GM12878 (cell line): Measurements from ENCODE around the gene RMC1. TPM values are rescaled to one million over a fixed set of nuclear protein-coding genes. Genes with fewer than 3 reads are reported as not detected.

Source experiments
- ATAC-seq: fragments of 200-7000 bp; cut with Tn5 transposase; 3 replicates; pipeline ENCODE4 v1.9.1; 2020; ENCODE audit warnings: mild to moderate bottlenecking, moderate library complexity
- BruUV-seq: library from RNA; stranded (reverse); fragments of 400-500 nt; replicated peaks from 2 replicates; lab custom pipeline; 2021; lab: Mats Ljungman, UMichigan
- CTCF ChIA-PET: fragments of 300-600 bp; sonication (Branson Sonifier 250); formaldehyde crosslinking; extraction: SDS; loops from one replicate; lab custom pipeline; 2021; ENCODE audit warnings: inconsistent platforms; lab: Yijun Ruan, JAX
- POLR2A ChIA-PET: fragments of 350-600 bp; formaldehyde crosslinking; extraction: SDS; loops from one replicate; lab custom pipeline; 2021; ENCODE audit warnings: inconsistent platforms; lab: Charles Lee
- RAD21 ChIA-PET: fragments of 300-600 bp; sonication (Branson Sonifier 250); formaldehyde crosslinking; loops from one replicate; lab custom pipeline; 2023; ENCODE audit warnings: antibody characterized with exemption; ENCODE audit not compliant: unreplicated experiment; lab: Charles Lee
- SMC1A ChIA-PET: fragments of 300-600 bp; sonication (Branson Sonifier 250); formaldehyde crosslinking; loops from one replicate; lab custom pipeline; 2023; ENCODE audit not compliant: unreplicated experiment, uncharacterized antibody; lab: Charles Lee
- DNase-seq: peaks from one replicate; pipeline ENCODE4 v3.0.0-alpha.2; 2011; ENCODE audit warnings: low read depth, low spot score
- FAIRE-seq: peaks from 3 replicates; lab custom pipeline; 2011; peaks lifted over from hg19 to GRCh38; lab: Jason Lieb, UNC
- H2AFZ ChIP-seq: 2 replicates; pipeline ENCODE4 v1.6.0; 2011; ENCODE audit warnings: low read depth, low read length, control low read depth; ENCODE audit not compliant: control insufficient read depth
- H3K27ac ChIP-seq: 2 replicates; pipeline ENCODE4 v1.5.1; 2011; ENCODE audit warnings: control low read depth; ENCODE audit not compliant: control insufficient read depth, insufficient read depth
- H3K27me3 ChIP-seq, 2 experiments: replicated peaks in 1 of 2; 2 replicates each; pipeline versions ENCODE4 v1.6.0 to v1.6.1; 2011; ENCODE audit warnings: low read length in 1 of 2; ENCODE audit not compliant: control insufficient read depth in 2 of 2, insufficient read depth in 2 of 2
- H3K36me3 ChIP-seq, 2 experiments: 2 replicates each; pipeline ENCODE4 v1.5.1; 2011; ENCODE audit warnings: low read length in 1 of 2; ENCODE audit not compliant: control insufficient read depth in 2 of 2, insufficient read depth in 2 of 2
- H3K4me1 ChIP-seq: 2 replicates; pipeline ENCODE4 v1.6.1; 2011; ENCODE audit warnings: mild to moderate bottlenecking, low read length, moderate library complexity, mixed read lengths; ENCODE audit not compliant: control insufficient read depth, insufficient read depth
- H3K4me2 ChIP-seq: 2 replicates; pipeline ENCODE4 v1.6.0; 2011; ENCODE audit warnings: control low read depth; ENCODE audit not compliant: control insufficient read depth, insufficient read depth
- H3K4me3 ChIP-seq: fragments of 200-600 bp; sonication (generic); 2 replicates; pipeline ENCODE4 v1.5.1; 2016
- H3K79me2 ChIP-seq: 2 replicates; pipeline ENCODE4 v1.6.0; 2011; ENCODE audit warnings: low read length; ENCODE audit not compliant: control insufficient read depth, insufficient read depth
- H3K9ac ChIP-seq: 2 replicates; pipeline ENCODE4 v1.8.0; 2011; ENCODE audit warnings: low read length, control low read depth, mixed read lengths; ENCODE audit not compliant: control insufficient read depth, insufficient read depth
- H3K9me3 ChIP-seq: replicated peaks from 3 replicates; pipeline ENCODE4 v1.5.1; 2011; ENCODE audit warnings: mild to moderate bottlenecking, low read length; ENCODE audit not compliant: control insufficient read depth, insufficient read depth
- H4K20me1 ChIP-seq: 2 replicates; pipeline ENCODE4 v1.6.0; 2011; ENCODE audit not compliant: control insufficient read depth, insufficient read depth
- HDGF ChIP-seq: fragments of 450-650 bp; IDR thresholded peaks from 2 replicates; pipeline ENCODE4 v1.6.1; 2016; ENCODE audit warnings: antibody characterized with exemption
- RAD51 ChIP-seq: fragments of 450-650 bp; IDR thresholded peaks from 2 replicates; pipeline ENCODE4 v1.6.1; 2016; ENCODE audit warnings: moderate library complexity, mild to moderate bottlenecking, inconsistent platforms
- ZBED1 ChIP-seq: IDR thresholded peaks from 2 replicates; pipeline ENCODE4 v1.6.1; 2016; ENCODE audit warnings: borderline replicate concordance
- WGBS: methylation state at CpG from one replicate; pipeline ENCODE4 v1.1.6; 2016; ENCODE audit warnings: low lambda C conversion rate; ENCODE audit not compliant: insufficient replicate concordance, insufficient coverage; ENCODE audit errors: missing lambda C conversion rate; 5-methylcytosine and 5-hydroxymethylcytosine counted together
- in situ Hi-C: fragments of 300-500 bp; cut with MboI; formaldehyde crosslinking; loops from 9 replicates; pipeline ENCODE4 v1.14.3; 2018; ENCODE audit warnings: mixed read lengths
- intact Hi-C: fragments of 100-400 bp; cut with micrococcal nuclease; formaldehyde crosslinking; loops from one replicate; pipeline ENCODE4 v1.14.2; 2022; ENCODE audit not compliant: unreplicated experiment
- polyA plus RNA-seq, 11 experiments: library from polyadenylated mRNA; depleted of rRNA in 4 of 11; unstranded in 6 of 11; stranded (reverse) in 5 of 11; fragments of >200 nt; fragmentation: Nextera tagmentation in 4 of 11; fragmentation: Illumina TruSeq in 1 of 11; extraction: Ambion mirVana in 4 of 11; extraction: Trizol in 1 of 11; gene quantifications; 1 replicate in 1 of 11; 2 replicates in 10 of 11; pipeline versions ENCODE4 v1.2.1 to v1.2.3, GENCODE V29; 2011 to 2016; ENCODE audit warnings: inconsistent platforms in 2 of 11, missing spikeins in 2 of 11, low read depth in 1 of 11
- total RNA-seq, 4 experiments: library from RNA; depleted of rRNA in 3 of 4; stranded (reverse); fragments of >200 nt in 3 of 4; fragmentation: Illumina TruSeq in 1 of 4; extraction: Trizol in 1 of 4; gene quantifications; 2 replicates each; pipeline versions ENCODE4 v1.2.1 to v1.2.3, GENCODE V29; 2013 to 2021
- TF ChIP-seq, protein P1 (sequence below): fragments of 450-650 bp; IDR thresholded peaks from 2 replicates; pipeline ENCODE4 v1.6.1; 2017; ENCODE audit warnings: mild to moderate bottlenecking, moderate library complexity
- TF ChIP-seq, protein P2 (sequence below): fragments of 450-650 bp; IDR thresholded peaks from 2 replicates; pipeline ENCODE4 v1.6.1; 2016; ENCODE audit warnings: mild to moderate bottlenecking, moderate library complexity, borderline replicate concordance

The RMC1 gene
- total and polyA plus RNA-seq, 10 of the 15 experiments (the other 5 are each of a cell fraction or from before 2014, with no cell fraction given): 8.4 to 57.6 (median 42.5) TPM

GRCh38 chr18:23495723-23496440 is 7.4 kb upstream of the RMC1 start:
- FAIRE-seq: no peak
- POLR2A ChIA-PET: interaction anchor here (0.6 to 1.5 kb wide), 2 partner anchors 9 to 20 kb away, joined by 4 to 6 read pairs; no protein-coding TSS in a partner anchor
- H3K9ac ChIP-seq: no peak overlapping the region
- no peak for ATAC-seq
- no peaks in the 10 kb centered on the region for H4K20me1 ChIP-seq
- BruUV-seq: no TSS peak
- H3K27me3 ChIP-seq: no peaks in the 10 kb centered on the region
- SMC1A ChIA-PET: interaction anchor here (0.6 to 1.4 kb wide), 6 partner anchors 8 to 116 kb away, joined by 3 to 12 read pairs (median 3); no protein-coding TSS in a partner anchor
- H3K9me3 ChIP-seq: no peaks in the 10 kb centered on the region
- CTCF ChIA-PET: interaction anchor here (0.8 to 5.1 kb wide), 9 partner anchors 7 to 123 kb away, joined by 3 to 72 read pairs (median 4); no protein-coding TSS in a partner anchor
- no peak overlapping the region for H3K4me2 ChIP-seq
- WGBS: 54% methylated on average over 12 of the region's 12 CpGs
- no peak overlapping the region; the same call in 1 of the 2 replicates for H2AFZ ChIP-seq
- peaks cover 20% of the 10 kb centered on the region for H3K4me1 ChIP-seq
- in situ Hi-C loops: no loop called here
- RAD21 ChIA-PET: interaction anchor here (1.1 to 1.8 kb wide), 3 partner anchors 8 to 207 kb away, joined by 3 to 7 read pairs (median 3); no protein-coding TSS in a partner anchor
- H3K27ac ChIP-seq: no peak overlapping the region
- intact Hi-C loops: loop anchor here (5.0 kb wide), 2 partner anchors 206 to 316 kb away; no protein-coding TSS in a partner anchor
- no peak for TF ChIP-seq HDGF
- H3K36me3 ChIP-seq: no peaks in the 10 kb centered on the region
- no peak overlapping the region for H3K4me3 ChIP-seq
- no peaks in the 10 kb centered on the region for H3K79me2 ChIP-seq
- no peak for DNase-seq

DNA sequence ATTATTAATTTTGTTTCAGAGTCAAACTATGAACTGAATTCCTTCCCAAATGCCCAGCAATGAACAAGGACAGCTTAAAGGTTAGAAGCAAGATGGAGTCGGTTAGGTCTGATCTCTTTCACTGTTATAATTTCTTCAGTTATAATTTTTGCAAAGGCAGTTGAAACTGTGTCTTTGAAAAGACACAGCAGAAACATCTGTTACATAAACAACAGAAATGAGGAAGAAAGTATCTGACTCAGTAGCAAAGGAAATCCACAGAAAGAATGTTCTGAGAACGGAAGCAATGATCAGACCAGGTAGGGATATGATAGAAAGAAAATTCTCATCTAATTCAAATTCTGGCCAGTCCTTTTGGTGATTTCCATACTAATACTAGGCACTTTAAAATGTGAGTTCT is 5.2 kb upstream of the RMC1 start:
- Histone ChIP-seq H3K4me3 (no peak overlapping the region), H3K9ac (no peak overlapping the region), H3K27ac (no peak overlapping the region), H3K4me1 (peaks cover 23% of the 10 kb centered on the region), H3K36me3 (no peaks in the 10 kb centered on the region), H3K27me3 (no peaks in the 10 kb centered on the region), H2AFZ (peak overlapping the region; percentile 47; the same call in 1 of the 2 replicates), H3K9me3 (no peaks in the 10 kb centered on the region), H3K79me2 (no peaks in the 10 kb centered on the region), H4K20me1 (no peaks in the 10 kb centered on the region), H3K4me2 (peak overlapping the region; percentile 25; the same call in 1 of the 2 replicates)
- DNase-seq: no peak
- 25% methylated on average over 2 of the region's 2 CpGs for WGBS
- no peak for FAIRE-seq
- no peak for ATAC-seq
- in situ Hi-C loops: no loop called here
- intact Hi-C loops: loop anchor here (5.0 kb wide), 2 partner anchors 204 to 314 kb away; no protein-coding TSS in a partner anchor
- CTCF ChIA-PET: interaction anchor here (0.5 to 5.1 kb wide), 44 partner anchors 8 to 699 kb away, joined by 3 to 72 read pairs (median 5); partner anchors contain the start of genes NPC1 and RIOK3
- RAD21 ChIA-PET: interaction anchor here (0.6 to 1.9 kb wide), 14 partner anchors 10 to 316 kb away, joined by 3 to 22 read pairs (median 5); no protein-coding TSS in a partner anchor
- SMC1A ChIA-PET: interaction anchor here (0.6 to 2.7 kb wide), 21 partner anchors 10 to 701 kb away, joined by 3 to 28 read pairs (median 4); no protein-coding TSS in a partner anchor
- BruUV-seq: no TSS peak
- POLR2A ChIA-PET: interaction anchor here (1.0 to 3.0 kb wide), 6 partner anchors 10 to 139 kb away, joined by 3 to 14 read pairs (median 7); partner anchors contain the start of gene RIOK3
- TF ChIP-seq, protein P1, sequence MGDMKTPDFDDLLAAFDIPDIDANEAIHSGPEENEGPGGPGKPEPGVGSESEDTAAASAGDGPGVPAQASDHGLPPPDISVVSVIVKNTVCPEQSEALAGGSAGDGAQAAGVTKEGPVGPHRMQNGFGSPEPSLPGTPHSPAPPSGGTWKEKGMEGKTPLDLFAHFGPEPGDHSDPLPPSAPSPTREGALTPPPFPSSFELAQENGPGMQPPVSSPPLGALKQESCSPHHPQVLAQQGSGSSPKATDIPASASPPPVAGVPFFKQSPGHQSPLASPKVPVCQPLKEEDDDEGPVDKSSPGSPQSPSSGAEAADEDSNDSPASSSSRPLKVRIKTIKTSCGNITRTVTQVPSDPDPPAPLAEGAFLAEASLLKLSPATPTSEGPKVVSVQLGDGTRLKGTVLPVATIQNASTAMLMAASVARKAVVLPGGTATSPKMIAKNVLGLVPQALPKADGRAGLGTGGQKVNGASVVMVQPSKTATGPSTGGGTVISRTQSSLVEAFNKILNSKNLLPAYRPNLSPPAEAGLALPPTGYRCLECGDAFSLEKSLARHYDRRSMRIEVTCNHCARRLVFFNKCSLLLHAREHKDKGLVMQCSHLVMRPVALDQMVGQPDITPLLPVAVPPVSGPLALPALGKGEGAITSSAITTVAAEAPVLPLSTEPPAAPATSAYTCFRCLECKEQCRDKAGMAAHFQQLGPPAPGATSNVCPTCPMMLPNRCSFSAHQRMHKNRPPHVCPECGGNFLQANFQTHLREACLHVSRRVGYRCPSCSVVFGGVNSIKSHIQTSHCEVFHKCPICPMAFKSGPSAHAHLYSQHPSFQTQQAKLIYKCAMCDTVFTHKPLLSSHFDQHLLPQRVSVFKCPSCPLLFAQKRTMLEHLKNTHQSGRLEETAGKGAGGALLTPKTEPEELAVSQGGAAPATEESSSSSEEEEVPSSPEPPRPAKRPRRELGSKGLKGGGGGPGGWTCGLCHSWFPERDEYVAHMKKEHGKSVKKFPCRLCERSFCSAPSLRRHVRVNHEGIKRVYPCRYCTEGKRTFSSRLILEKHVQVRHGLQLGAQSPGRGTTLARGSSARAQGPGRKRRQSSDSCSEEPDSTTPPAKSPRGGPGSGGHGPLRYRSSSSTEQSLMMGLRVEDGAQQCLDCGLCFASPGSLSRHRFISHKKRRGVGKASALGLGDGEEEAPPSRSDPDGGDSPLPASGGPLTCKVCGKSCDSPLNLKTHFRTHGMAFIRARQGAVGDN: 0 out of 2 replicates have a peak, but pooled peaks have one; percentile 28
- no peak for TF ChIP-seq RAD51
- TF ChIP-seq ZBED1: no peak
- TF ChIP-seq, protein P2, sequence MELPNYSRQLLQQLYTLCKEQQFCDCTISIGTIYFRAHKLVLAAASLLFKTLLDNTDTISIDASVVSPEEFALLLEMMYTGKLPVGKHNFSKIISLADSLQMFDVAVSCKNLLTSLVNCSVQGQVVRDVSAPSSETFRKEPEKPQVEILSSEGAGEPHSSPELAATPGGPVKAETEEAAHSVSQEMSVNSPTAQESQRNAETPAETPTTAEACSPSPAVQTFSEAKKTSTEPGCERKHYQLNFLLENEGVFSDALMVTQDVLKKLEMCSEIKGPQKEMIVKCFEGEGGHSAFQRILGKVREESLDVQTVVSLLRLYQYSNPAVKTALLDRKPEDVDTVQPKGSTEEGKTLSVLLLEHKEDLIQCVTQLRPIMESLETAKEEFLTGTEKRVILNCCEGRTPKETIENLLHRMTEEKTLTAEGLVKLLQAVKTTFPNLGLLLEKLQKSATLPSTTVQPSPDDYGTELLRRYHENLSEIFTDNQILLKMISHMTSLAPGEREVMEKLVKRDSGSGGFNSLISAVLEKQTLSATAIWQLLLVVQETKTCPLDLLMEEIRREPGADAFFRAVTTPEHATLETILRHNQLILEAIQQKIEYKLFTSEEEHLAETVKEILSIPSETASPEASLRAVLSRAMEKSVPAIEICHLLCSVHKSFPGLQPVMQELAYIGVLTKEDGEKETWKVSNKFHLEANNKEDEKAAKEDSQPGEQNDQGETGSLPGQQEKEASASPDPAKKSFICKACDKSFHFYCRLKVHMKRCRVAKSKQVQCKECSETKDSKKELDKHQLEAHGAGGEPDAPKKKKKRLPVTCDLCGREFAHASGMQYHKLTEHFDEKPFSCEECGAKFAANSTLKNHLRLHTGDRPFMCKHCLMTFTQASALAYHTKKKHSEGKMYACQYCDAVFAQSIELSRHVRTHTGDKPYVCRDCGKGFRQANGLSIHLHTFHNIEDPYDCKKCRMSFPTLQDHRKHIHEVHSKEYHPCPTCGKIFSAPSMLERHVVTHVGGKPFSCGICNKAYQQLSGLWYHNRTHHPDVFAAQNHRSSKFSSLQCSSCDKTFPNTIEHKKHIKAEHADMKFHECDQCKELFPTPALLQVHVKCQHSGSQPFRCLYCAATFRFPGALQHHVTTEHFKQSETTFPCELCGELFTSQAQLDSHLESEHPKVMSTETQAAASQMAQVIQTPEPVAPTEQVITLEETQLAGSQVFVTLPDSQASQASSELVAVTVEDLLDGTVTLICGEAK: no peak
